ENCODE data around the gene KCNAB1.

The KCNAB1 gene

DNA sequence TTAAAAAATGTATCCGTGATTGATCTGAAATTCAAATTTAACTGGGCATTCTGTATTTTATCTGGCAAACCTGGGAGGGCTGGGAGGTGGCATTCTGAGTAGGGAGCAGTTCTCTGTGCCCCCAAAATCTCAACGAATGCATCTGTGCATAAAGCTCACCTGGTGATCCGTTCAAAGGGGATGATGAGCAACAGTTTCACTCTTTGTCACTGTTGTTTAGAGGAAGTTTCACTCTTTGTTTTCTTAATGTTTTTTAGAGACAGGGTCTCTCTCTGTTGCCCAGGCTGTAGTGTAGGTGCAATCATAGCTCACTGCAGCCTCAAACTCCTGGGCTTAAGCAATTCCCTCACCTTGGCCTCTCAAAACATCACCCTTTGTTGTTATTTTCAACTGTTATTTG, 247.8 kb downstream of the KCNAB1 start:
- H3K4me1 ChIP-seq (ENCODE audit: control insufficient read depth, insufficient read depth, low read depth, low read length): no peaks in the 10 kb centered on the region
- no peak overlapping the region for H3K4me3 ChIP-seq (ENCODE audit: insufficient read depth in 1 of 2, low read depth in 1 of 2, low read length in 2 of 2)
- WGBS: 44% methylated on average over 3 of the region's 3 CpGs
- no peak overlapping the region for H2BK5ac ChIP-seq (ENCODE audit: low read depth, low read length, poor library complexity, severe bottlenecking)
- no peaks in the 10 kb centered on the region for H3K9me3 ChIP-seq (ENCODE audit: control insufficient read depth, low read length)
- H2AFZ ChIP-seq (ENCODE audit: low read depth, low read length): no peak overlapping the region
- no peak overlapping the region for H2BK120ac ChIP-seq (ENCODE audit: low read depth, low read length)
- H3K18ac ChIP-seq (ENCODE audit: low read depth in 1 of 2, low read length in 2 of 2): no peak overlapping the region
- no peaks in the 10 kb centered on the region for H3K27me3 ChIP-seq (ENCODE audit: control insufficient read depth in 1 of 2, insufficient read depth in 1 of 2, low read length in 2 of 2)
- no peaks in the 10 kb centered on the region for H3K79me1 ChIP-seq (replicated peaks; ENCODE audit: low read length, poor library complexity, severe bottlenecking)
- no peak overlapping the region for H3K14ac ChIP-seq (ENCODE audit: low read length in 2 of 2)
- H3K27ac ChIP-seq (ENCODE audit: low read length, poor library complexity, severe bottlenecking): no peak overlapping the region
- H2BK15ac ChIP-seq (ENCODE audit: low read depth, poor library complexity, severe bottlenecking): no peak overlapping the region
- no peak overlapping the region for H2AK5ac ChIP-seq (ENCODE audit: low read length, severe bottlenecking)
- H2BK12ac ChIP-seq (ENCODE audit: low read length in 2 of 2): no peak overlapping the region
- H3K9ac ChIP-seq (ENCODE audit: low read length): no peak overlapping the region
- H4K8ac ChIP-seq (ENCODE audit: low read length): no peak overlapping the region
- no peaks in the 10 kb centered on the region for H3K36me3 ChIP-seq (ENCODE audit: control insufficient read depth in 1 of 2, insufficient read depth in 2 of 2, low read depth in 1 of 2, low read length in 2 of 2)
- no peak overlapping the region for H3K4me2 ChIP-seq (ENCODE audit: low read length, poor library complexity, severe bottlenecking)
- DNase-seq: no peak
- no peak overlapping the region for H4K91ac ChIP-seq (ENCODE audit: low read length)
- H3K4ac ChIP-seq (ENCODE audit: low read depth in 1 of 2, low read length in 2 of 2): no peak overlapping the region
- no peak overlapping the region for H3K23ac ChIP-seq (ENCODE audit: low read length in 2 of 2)

DNA sequence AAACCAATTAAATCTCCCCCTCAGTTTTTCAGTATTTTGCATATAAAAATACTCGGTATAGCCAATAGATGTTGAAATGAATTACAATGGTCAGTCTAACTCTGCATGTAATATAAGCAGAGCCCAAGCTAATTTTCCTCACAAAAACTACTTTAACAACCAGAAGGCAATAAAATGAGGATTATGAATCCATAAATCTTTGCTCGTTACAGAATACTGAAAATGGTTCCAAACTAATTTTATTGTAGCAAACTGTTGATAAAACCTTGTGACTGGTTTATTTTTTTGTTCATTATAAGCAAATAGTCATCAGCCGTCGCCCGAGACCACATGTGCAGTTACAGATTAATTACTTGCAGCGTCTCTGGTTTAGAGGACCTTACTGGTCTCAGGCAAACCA, 251.3 kb downstream of the KCNAB1 start:
- no peak overlapping the region for H3K9ac ChIP-seq (ENCODE audit: low read length)
- 94% methylated on average over 3 of the region's 6 CpGs for WGBS

DNA sequence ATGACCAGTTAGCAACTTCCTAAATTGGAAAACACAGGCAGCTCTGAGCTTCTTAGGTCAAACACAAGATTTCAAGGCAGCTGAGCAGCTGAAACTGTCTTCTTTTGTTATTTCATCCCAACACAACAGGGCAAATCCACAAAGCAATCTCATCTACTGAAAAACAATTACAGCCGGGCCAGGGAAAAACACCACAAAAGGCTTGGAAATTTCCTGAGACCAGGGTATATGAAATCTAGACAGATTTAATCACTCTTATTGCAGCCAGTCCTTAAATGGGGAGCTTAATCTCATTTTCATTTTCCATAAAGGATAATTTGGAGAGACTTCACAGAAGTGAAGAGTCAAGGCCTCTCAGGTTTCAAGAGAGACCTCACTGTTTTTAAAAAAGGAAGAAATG, 252.7 kb downstream of the KCNAB1 start:
- Histone ChIP-seq H3K23ac (ENCODE audit: low read length in 2 of 2) (no peak overlapping the region), H2AFZ (ENCODE audit: low read depth, low read length) (no peak overlapping the region), H3K14ac (ENCODE audit: low read length in 2 of 2) (no peak overlapping the region), H4K8ac (ENCODE audit: low read length) (no peak overlapping the region), H3K27me3 (ENCODE audit: control insufficient read depth in 1 of 2, insufficient read depth in 1 of 2, low read length in 2 of 2) (no peaks in the 10 kb centered on the region), H3K36me3 (ENCODE audit: control insufficient read depth in 1 of 2, insufficient read depth in 2 of 2, low read depth in 1 of 2, low read length in 2 of 2) (no peaks in the 10 kb centered on the region), H2BK15ac (ENCODE audit: low read depth, poor library complexity, severe bottlenecking) (no peak overlapping the region), H3K4me2 (ENCODE audit: low read length, poor library complexity, severe bottlenecking) (no peak overlapping the region), H3K9me3 (ENCODE audit: control insufficient read depth, low read length) (no peaks in the 10 kb centered on the region), H4K91ac (ENCODE audit: low read length) (no peak overlapping the region), H3K9ac (ENCODE audit: low read length) (no peak overlapping the region), H2BK5ac (ENCODE audit: low read depth, low read length, poor library complexity, severe bottlenecking) (no peak overlapping the region), H3K79me1 (replicated peaks; ENCODE audit: low read length, poor library complexity, severe bottlenecking) (no peaks in the 10 kb centered on the region), H2BK12ac (ENCODE audit: low read length in 2 of 2) (no peak overlapping the region), H2BK120ac (ENCODE audit: low read depth, low read length) (no peak overlapping the region), H3K4me3 (ENCODE audit: insufficient read depth in 1 of 2, low read depth in 1 of 2, low read length in 2 of 2) (no peak overlapping the region), H3K4me1 (ENCODE audit: control insufficient read depth, insufficient read depth, low read depth, low read length) (no peaks in the 10 kb centered on the region), H2AK5ac (ENCODE audit: low read length, severe bottlenecking) (no peak overlapping the region), H3K4ac (ENCODE audit: low read depth in 1 of 2, low read length in 2 of 2) (no peak overlapping the region), H3K27ac (ENCODE audit: low read length, poor library complexity, severe bottlenecking) (no peak overlapping the region), H3K18ac (ENCODE audit: low read depth in 1 of 2, low read length in 2 of 2) (no peak overlapping the region)
- no peak for DNase-seq
- 100% methylated on average over 1 of the region's 1 CpG for WGBS

More for the DNA sequence above, 251.3 kb downstream of the KCNAB1 start:
- Histone ChIP-seq H3K27ac (ENCODE audit: low read length, poor library complexity, severe bottlenecking) (no peak overlapping the region), H3K4ac (ENCODE audit: low read depth in 1 of 2, low read length in 2 of 2) (no peak overlapping the region), H3K18ac (ENCODE audit: low read depth in 1 of 2, low read length in 2 of 2) (no peak overlapping the region), H3K79me1 (replicated peaks; ENCODE audit: low read length, poor library complexity, severe bottlenecking) (no peaks in the 10 kb centered on the region), H2BK120ac (ENCODE audit: low read depth, low read length) (no peak overlapping the region), H3K14ac (ENCODE audit: low read length in 2 of 2) (no peak overlapping the region), H3K27me3 (ENCODE audit: control insufficient read depth in 1 of 2, insufficient read depth in 1 of 2, low read length in 2 of 2) (no peaks in the 10 kb centered on the region), H2AK5ac (ENCODE audit: low read length, severe bottlenecking) (no peak overlapping the region), H4K91ac (ENCODE audit: low read length) (no peak overlapping the region), H2BK5ac (ENCODE audit: low read depth, low read length, poor library complexity, severe bottlenecking) (no peak overlapping the region), H3K23ac (ENCODE audit: low read length in 2 of 2) (no peak overlapping the region), H4K8ac (ENCODE audit: low read length) (no peak overlapping the region), H2AFZ (ENCODE audit: low read depth, low read length) (no peak overlapping the region), H3K9me3 (ENCODE audit: control insufficient read depth, low read length) (no peaks in the 10 kb centered on the region), H3K36me3 (ENCODE audit: control insufficient read depth in 1 of 2, insufficient read depth in 2 of 2, low read depth in 1 of 2, low read length in 2 of 2) (no peaks in the 10 kb centered on the region), H3K4me1 (ENCODE audit: control insufficient read depth, insufficient read depth, low read depth, low read length) (no peaks in the 10 kb centered on the region), H3K4me2 (ENCODE audit: low read length, poor library complexity, severe bottlenecking) (no peak overlapping the region), H2BK15ac (ENCODE audit: low read depth, poor library complexity, severe bottlenecking) (no peak overlapping the region), H3K4me3 (ENCODE audit: insufficient read depth in 1 of 2, low read depth in 1 of 2, low read length in 2 of 2) (no peak overlapping the region), H2BK12ac (ENCODE audit: low read length in 2 of 2) (no peak overlapping the region)
- no peak for DNase-seq

DNA sequence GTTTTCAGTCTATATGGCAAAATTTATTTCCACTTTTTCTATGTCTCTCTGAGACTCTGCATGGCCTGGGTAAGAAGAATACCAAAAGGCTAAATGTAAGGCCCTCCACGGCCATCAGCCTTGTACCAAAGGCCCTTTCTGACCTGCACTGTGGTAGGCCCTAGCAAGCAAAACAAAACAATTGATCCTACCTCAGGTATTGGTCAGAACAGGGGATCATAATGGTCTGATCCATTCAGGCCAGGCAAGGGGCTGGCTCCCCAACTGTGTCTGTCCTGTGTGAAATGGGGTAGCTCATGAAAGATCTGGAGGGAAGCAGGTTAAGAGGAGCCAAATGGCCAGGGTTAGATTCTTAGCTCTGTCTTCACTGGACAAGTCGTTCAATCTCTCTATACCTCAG, 253.3 kb downstream of the KCNAB1 start:
- H2AK5ac ChIP-seq (ENCODE audit: low read length, severe bottlenecking): no peak overlapping the region

More for the DNA sequence above, 253.3 kb downstream of the KCNAB1 start:
- Histone ChIP-seq H3K4me3 (ENCODE audit: insufficient read depth in 1 of 2, low read depth in 1 of 2, low read length in 2 of 2) (no peak overlapping the region), H2BK12ac (ENCODE audit: low read length in 2 of 2) (no peak overlapping the region), H4K91ac (ENCODE audit: low read length) (peak overlapping the region; percentile 54), H3K18ac (ENCODE audit: low read depth in 1 of 2, low read length in 2 of 2) (no peak overlapping the region), H2AFZ (ENCODE audit: low read depth, low read length) (no peak overlapping the region), H3K27ac (ENCODE audit: low read length, poor library complexity, severe bottlenecking) (no peak overlapping the region), H3K4me2 (ENCODE audit: low read length, poor library complexity, severe bottlenecking) (no peak overlapping the region), H3K9ac (ENCODE audit: low read length) (no peak overlapping the region), H2BK5ac (ENCODE audit: low read depth, low read length, poor library complexity, severe bottlenecking) (no peak overlapping the region), H3K36me3 (ENCODE audit: control insufficient read depth in 1 of 2, insufficient read depth in 2 of 2, low read depth in 1 of 2, low read length in 2 of 2) (no peaks in the 10 kb centered on the region), H3K14ac (ENCODE audit: low read length in 2 of 2) (peak overlapping the region in 1 of 2 experiments; percentile 42), H3K23ac (ENCODE audit: low read length in 2 of 2) (no peak overlapping the region), H3K4me1 (ENCODE audit: control insufficient read depth, insufficient read depth, low read depth, low read length) (no peaks in the 10 kb centered on the region), H3K4ac (ENCODE audit: low read depth in 1 of 2, low read length in 2 of 2) (no peak overlapping the region), H3K79me1 (replicated peaks; ENCODE audit: low read length, poor library complexity, severe bottlenecking) (no peaks in the 10 kb centered on the region), H3K9me3 (ENCODE audit: control insufficient read depth, low read length) (no peaks in the 10 kb centered on the region), H4K8ac (ENCODE audit: low read length) (no peak overlapping the region), H2BK120ac (ENCODE audit: low read depth, low read length) (no peak overlapping the region), H2BK15ac (ENCODE audit: low read depth, poor library complexity, severe bottlenecking) (no peak overlapping the region), H3K27me3 (ENCODE audit: control insufficient read depth in 1 of 2, insufficient read depth in 1 of 2, low read length in 2 of 2) (peaks cover 0 to 5% of the 10 kb centered on the region in 2 experiments)
- WGBS: 75% methylated on average over 1 of the region's 2 CpGs
- DNase-seq: no peak
